ENCODE results near the gene KCNK6.

KCNK6 gene

DNA sequence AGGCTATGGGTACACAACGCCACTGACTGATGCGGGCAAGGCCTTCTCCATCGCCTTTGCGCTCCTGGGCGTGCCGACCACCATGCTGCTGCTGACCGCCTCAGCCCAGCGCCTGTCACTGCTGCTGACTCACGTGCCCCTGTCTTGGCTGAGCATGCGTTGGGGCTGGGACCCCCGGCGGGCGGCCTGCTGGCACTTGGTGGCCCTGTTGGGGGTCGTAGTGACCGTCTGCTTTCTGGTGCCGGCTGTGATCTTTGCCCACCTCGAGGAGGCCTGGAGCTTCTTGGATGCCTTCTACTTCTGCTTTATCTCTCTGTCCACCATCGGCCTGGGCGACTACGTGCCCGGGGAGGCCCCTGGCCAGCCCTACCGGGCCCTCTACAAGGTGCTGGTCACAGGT is 6.9 kb downstream of the KCNK6 start:
- no peak overlapping the region for H3K27ac ChIP-seq (ENCODE audit: low read length)
- TF ChIP-seq EZH2 (IDR thresholded peaks at IDR 0.05; ENCODE audit: borderline replicate concordance, low read depth, low read length, severe bottlenecking): no peak
- TF ChIP-seq, protein P1, sequence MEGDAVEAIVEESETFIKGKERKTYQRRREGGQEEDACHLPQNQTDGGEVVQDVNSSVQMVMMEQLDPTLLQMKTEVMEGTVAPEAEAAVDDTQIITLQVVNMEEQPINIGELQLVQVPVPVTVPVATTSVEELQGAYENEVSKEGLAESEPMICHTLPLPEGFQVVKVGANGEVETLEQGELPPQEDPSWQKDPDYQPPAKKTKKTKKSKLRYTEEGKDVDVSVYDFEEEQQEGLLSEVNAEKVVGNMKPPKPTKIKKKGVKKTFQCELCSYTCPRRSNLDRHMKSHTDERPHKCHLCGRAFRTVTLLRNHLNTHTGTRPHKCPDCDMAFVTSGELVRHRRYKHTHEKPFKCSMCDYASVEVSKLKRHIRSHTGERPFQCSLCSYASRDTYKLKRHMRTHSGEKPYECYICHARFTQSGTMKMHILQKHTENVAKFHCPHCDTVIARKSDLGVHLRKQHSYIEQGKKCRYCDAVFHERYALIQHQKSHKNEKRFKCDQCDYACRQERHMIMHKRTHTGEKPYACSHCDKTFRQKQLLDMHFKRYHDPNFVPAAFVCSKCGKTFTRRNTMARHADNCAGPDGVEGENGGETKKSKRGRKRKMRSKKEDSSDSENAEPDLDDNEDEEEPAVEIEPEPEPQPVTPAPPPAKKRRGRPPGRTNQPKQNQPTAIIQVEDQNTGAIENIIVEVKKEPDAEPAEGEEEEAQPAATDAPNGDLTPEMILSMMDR (IDR thresholded peaks at IDR 0.05; ENCODE audit: borderline replicate concordance, extremely low read depth, low read length, poor library complexity, severe bottlenecking): no peak
- H3K4me2 ChIP-seq (ENCODE audit: insufficient read depth, low read length): no peak overlapping the region
- H3K36me3 ChIP-seq (ENCODE audit: insufficient read depth, low read length): no peaks in the 10 kb centered on the region
- no peak for ATAC-seq (ENCODE audit: insufficient read depth, low read depth)
- H4K20me1 ChIP-seq (ENCODE audit: insufficient read depth, low read length): no peaks in the 10 kb centered on the region
- no peak overlapping the region for H3K4me3 ChIP-seq (ENCODE audit: low read depth in 1 of 2, low read length in 2 of 2)
- H2AFZ ChIP-seq (ENCODE audit: low read depth, low read length): no peak overlapping the region
- H3K9ac ChIP-seq (ENCODE audit: low read depth, low read length): no peak overlapping the region
- H3K9me3 ChIP-seq (ENCODE audit: insufficient read depth, low read length, severe bottlenecking): no peaks in the 10 kb centered on the region
- no peak for DNase-seq
- H3K4me1 ChIP-seq (ENCODE audit: insufficient read depth, low read length): no peaks in the 10 kb centered on the region
- no peaks in the 10 kb centered on the region for H3K27me3 ChIP-seq (ENCODE audit: insufficient read depth, low read length, poor library complexity)
- no peaks in the 10 kb centered on the region for H3K79me2 ChIP-seq (ENCODE audit: insufficient read depth, low read length)

- TF ChIP-seq, protein P1 (IDR thresholded peaks at IDR 0.05; ENCODE audit: borderline replicate concordance, extremely low read depth, low read length, poor library complexity, severe bottlenecking): no peak
- no peak for TF ChIP-seq EZH2 (IDR thresholded peaks at IDR 0.05; ENCODE audit: borderline replicate concordance, low read depth, low read length, severe bottlenecking)
- no peak for DNase-seq
- Histone ChIP-seq H2AFZ (ENCODE audit: low read depth, low read length) (no peak overlapping the region), H4K20me1 (ENCODE audit: insufficient read depth, low read length) (no peaks in the 10 kb centered on the region), H3K4me3 (ENCODE audit: low read depth in 1 of 2, low read length in 2 of 2) (no peak overlapping the region), H3K27me3 (ENCODE audit: insufficient read depth, low read length, poor library complexity) (no peaks in the 10 kb centered on the region), H3K27ac (ENCODE audit: low read length) (no peak overlapping the region), H3K9me3 (ENCODE audit: insufficient read depth, low read length, severe bottlenecking) (no peaks in the 10 kb centered on the region), H3K9ac (ENCODE audit: low read depth, low read length) (no peak overlapping the region), H3K79me2 (ENCODE audit: insufficient read depth, low read length) (no peaks in the 10 kb centered on the region), H3K4me1 (ENCODE audit: insufficient read depth, low read length) (no peaks in the 10 kb centered on the region), H3K4me2 (ENCODE audit: insufficient read depth, low read length) (no peak overlapping the region), H3K36me3 (ENCODE audit: insufficient read depth, low read length) (no peaks in the 10 kb centered on the region)
- ATAC-seq (ENCODE audit: insufficient read depth, low read depth): no peak
Measured at GRCh38 chr19:38329651-38330050, 10.0 kb downstream of the KCNK6 start.

DNA sequence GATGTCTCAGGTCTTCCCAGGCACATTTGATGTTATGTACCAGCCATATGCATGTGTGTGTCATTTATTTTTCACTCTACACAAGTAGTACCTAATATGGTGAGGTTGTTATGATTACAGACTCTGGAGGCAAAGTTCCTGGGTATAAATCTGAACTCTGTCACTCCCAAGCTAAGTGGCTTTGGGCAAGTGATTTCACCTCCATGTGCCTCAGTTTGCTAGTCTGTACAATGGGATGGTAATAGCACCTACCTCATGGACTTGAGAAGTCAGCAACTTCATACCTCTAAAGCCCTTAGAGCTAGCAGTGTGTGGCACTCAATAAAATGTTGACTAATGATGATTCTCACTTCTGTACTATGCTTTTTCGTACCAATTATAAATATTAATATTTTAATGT is 12.1 kb downstream of the KCNK6 start:
- Histone ChIP-seq H3K4me1 (ENCODE audit: insufficient read depth, low read length) (peaks cover 12% of the 10 kb centered on the region; the same call in 1 of the 2 replicates), H3K36me3 (ENCODE audit: insufficient read depth, low read length) (no peaks in the 10 kb centered on the region), H3K9me3 (ENCODE audit: insufficient read depth, low read length, severe bottlenecking) (no peaks in the 10 kb centered on the region), H2AFZ (ENCODE audit: low read depth, low read length) (no peak overlapping the region), H3K27ac (ENCODE audit: low read length) (no peak overlapping the region), H3K79me2 (ENCODE audit: insufficient read depth, low read length) (no peaks in the 10 kb centered on the region), H3K9ac (ENCODE audit: low read depth, low read length) (no peak overlapping the region), H4K20me1 (ENCODE audit: insufficient read depth, low read length) (no peaks in the 10 kb centered on the region), H3K4me2 (ENCODE audit: insufficient read depth, low read length) (no peak overlapping the region), H3K4me3 (ENCODE audit: low read depth in 1 of 2, low read length in 2 of 2) (no peak overlapping the region), H3K27me3 (ENCODE audit: insufficient read depth, low read length, poor library complexity) (no peaks in the 10 kb centered on the region)
- no peak for ATAC-seq (ENCODE audit: insufficient read depth, low read depth)
- no peak for TF ChIP-seq EZH2 (IDR thresholded peaks at IDR 0.05; ENCODE audit: borderline replicate concordance, low read depth, low read length, severe bottlenecking)
- TF ChIP-seq, protein P1 (IDR thresholded peaks at IDR 0.05; ENCODE audit: borderline replicate concordance, extremely low read depth, low read length, poor library complexity, severe bottlenecking): no peak
- no peak for DNase-seq

- peaks cover 23% of the 10 kb centered on the region for H3K4me1 ChIP-seq (ENCODE audit: insufficient read depth, low read length)
- no peak for ATAC-seq (ENCODE audit: insufficient read depth, low read depth)
Measured at GRCh38 chr19:38333245-38333644, 13.6 kb downstream of the KCNK6 start.

More at GRCh38 chr19:38333245-38333644, 13.6 kb downstream of the KCNK6 start:
- peaks cover 5% of the 10 kb centered on the region for H4K20me1 ChIP-seq (ENCODE audit: insufficient read depth, low read length)
- H3K36me3 ChIP-seq (ENCODE audit: insufficient read depth, low read length): peaks cover 4% of the 10 kb centered on the region
- no peak for DNase-seq
- no peak overlapping the region for H3K4me3 ChIP-seq (ENCODE audit: low read depth in 1 of 2, low read length in 2 of 2)
- no peaks in the 10 kb centered on the region for H3K9me3 ChIP-seq (ENCODE audit: insufficient read depth, low read length, severe bottlenecking)
- TF ChIP-seq, protein P1 (IDR thresholded peaks at IDR 0.05; ENCODE audit: borderline replicate concordance, extremely low read depth, low read length, poor library complexity, severe bottlenecking): no peak
- TF ChIP-seq EZH2 (IDR thresholded peaks at IDR 0.05; ENCODE audit: borderline replicate concordance, low read depth, low read length, severe bottlenecking): no peak
- H2AFZ ChIP-seq (ENCODE audit: low read depth, low read length): no peak overlapping the region
- no peak overlapping the region for H3K27ac ChIP-seq (ENCODE audit: low read length)
- H3K79me2 ChIP-seq (ENCODE audit: insufficient read depth, low read length): peaks cover 4% of the 10 kb centered on the region; the same call in 1 of the 2 replicates
- H3K27me3 ChIP-seq (ENCODE audit: insufficient read depth, low read length, poor library complexity): no peaks in the 10 kb centered on the region
- no peak overlapping the region for H3K9ac ChIP-seq (ENCODE audit: low read depth, low read length)
- no peak overlapping the region for H3K4me2 ChIP-seq (ENCODE audit: insufficient read depth, low read length)
